Heart left ventricle (tissue), 13 donors: ENCODE results near the gene DPYSL4.

Experiments used
- CTCF ChIP-seq, 12 donors: fragments of 200-600 bp; sonication (generic) in 4 of 12; IDR thresholded peaks; one replicate each; pipeline versions ENCODE4 v1.5.0 to v1.8.0; 2018 to 2022; ENCODE audit warnings: antibody characterized with exemption in 12 of 12, mild to moderate bottlenecking in 5 of 12
- POLR2A ChIP-seq, 2 donors: fragments of 450-650 bp; IDR thresholded peaks; one replicate each; pipeline ENCODE4 v1.6.1; 2017; ENCODE audit warnings: antibody characterized with exemption in 2 of 2, mild to moderate bottlenecking in 2 of 2, moderate library complexity in 2 of 2
- donor health status: ischemic (EF 13 %, LVEDD 7.1; RV severe dilation, severe dysfunction).
- donor health status: DM: no; HTN: yes; CAD: no.
- donor health status: DM: no; HTN: no; CAD: no.
- donor health status: ischemic (EF 25% LVEDD 6.9; RV normal size, moderate dysfunction).
- donor health status: ischemic (EF 25% LVEDD 5.7; RV mildly dilated, moderate dysfunction).
- donor health status: ischemic (EF 35%, LVEDD 5.7; RV mildly dilated, moderate dysfunction).
- donor health status: nonischemic (EF 11% LVEDD 7.7; RV severe dilation, severe dysfunction).
- donor health status: DM: yes; HTN: yes; CAD: no.
- donor health status: PGD.
- donor health status: ischemic (EF 29% LVEDD 5.4; RV normal size, mild dysfunction).
- donor health status: nonischemic (EF 23%, LVEDD 6.1; RV moderate dilation, normal function).

GRCh38 chr10:132198381-132199181, 11.8 kb downstream of the DPYSL4 start:
- TF ChIP-seq CTCF (IDR thresholded peaks at IDR 0.05) (no peak), POLR2A (IDR thresholded peaks at IDR 0.05) (no peak)
